ENCODE results near the gene STEAP4.

GRCh38 chr7:88318196-88318595 is 11.5 kb upstream of the STEAP4 start:
- no peak for TF ChIP-seq POLR2A (IDR thresholded peaks at IDR 0.05; ENCODE audit: low read length)
- no peak for TF ChIP-seq GATA1 (IDR thresholded peaks at IDR 0.05; ENCODE audit: low read depth, low read length)
